Daoy (cell line): ENCODE results near the gene ARHGAP23. TPM values are rescaled to one million over a fixed set of nuclear protein-coding genes. Genes with fewer than 3 reads are reported as not detected.
"Not testable (repeated sequence)": the region's sequence is repeated elsewhere in the genome, so short reads cannot be mapped to it uniquely, and the experiment has no call there.

ENCODE experiments used
- DNase-seq: peaks from one replicate; pipeline ENCODE4 v3.0.0-alpha.2; 2015; ENCODE audit warnings: low read depth
- total RNA-seq: library from RNA; depleted of rRNA; stranded (reverse); fragments of >200 nt; shearing (Covaris generic); gene quantifications from 2 replicates; pipeline ENCODE4 v1.2.3, GENCODE V29; 2014

ARHGAP23 gene
- total RNA-seq, 1 experiment from 2014 or later: 7.1 TPM

DNA sequence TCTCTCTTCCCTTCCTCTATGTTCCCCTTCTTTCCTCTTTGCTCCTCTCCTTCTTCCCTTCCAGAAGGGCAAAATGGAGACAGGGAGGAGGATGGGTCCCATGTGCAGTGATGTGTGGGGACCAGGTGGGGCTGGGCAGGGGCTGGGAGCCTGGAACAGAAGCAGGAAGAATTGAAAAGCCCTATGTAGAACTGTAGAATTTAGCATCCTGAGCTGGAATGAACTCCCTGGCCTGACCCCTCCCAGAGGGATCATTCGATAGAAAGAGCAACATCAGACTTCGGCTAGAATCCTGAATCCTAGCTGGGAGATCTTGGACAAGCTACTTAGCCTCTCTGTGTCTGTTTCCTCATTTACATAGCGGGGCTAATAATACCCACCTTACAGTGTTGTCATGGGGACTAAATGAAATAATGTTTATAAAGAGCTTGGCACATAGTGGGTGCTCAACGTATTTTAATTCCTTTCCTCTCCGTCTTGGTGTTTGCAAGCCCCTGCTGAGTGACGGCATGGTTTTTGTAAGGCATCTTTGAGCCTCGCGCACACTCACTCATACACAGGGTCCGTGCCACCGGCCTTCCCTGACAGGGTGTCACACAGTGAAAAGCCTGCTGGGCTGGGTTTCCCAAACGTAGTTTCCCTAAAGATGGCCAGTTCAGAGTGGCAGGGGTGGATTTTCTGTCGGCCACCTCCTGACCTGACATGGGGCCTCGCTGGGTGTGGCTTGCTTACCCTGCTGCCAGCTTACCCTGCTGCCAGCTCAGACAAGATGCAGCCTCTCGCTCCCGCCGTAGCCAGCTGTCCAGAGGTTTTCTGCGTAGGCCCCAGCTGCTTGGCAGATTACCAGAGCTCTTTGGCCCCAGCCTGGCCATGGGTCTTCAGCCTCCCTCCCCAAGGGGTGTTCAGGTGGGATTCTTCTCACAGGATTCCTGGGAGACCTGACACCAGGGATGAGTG is 6.1 kb upstream of the ARHGAP23 start:
- DNase-seq: no peak

DNA sequence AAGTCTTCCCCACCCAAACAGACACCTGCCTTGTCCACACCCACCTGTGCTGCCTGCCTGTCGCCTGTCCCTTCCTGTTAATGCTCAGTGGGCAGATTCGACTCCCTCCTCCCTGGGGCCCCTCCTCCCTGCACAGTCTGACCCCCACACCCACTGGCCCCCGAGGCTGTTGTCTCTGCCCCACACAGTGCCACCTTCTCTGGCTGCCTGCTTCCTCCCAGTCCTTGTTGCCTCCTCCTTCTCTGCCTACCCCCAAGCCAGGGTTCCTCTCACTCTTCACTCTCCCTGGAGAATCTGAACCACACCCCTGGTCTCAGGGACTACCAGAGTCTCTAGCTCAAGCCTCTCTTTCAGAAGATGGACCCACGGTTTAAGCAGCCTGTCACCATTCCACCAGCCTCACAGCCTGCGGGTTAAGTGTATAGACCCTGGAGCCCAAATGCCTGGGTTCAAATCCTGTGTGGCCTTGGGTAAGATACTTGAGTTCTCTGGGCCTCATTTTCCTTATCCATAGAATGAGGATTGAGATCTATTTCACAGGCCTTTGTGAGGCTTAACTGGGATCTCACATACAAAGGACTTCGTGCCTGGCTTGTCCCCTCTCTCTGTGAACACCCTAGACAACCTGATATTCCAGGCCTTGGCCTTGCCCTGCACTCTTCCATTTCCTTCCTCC is 3.8 kb upstream of the ARHGAP23 start:
- no peak for DNase-seq

DNA sequence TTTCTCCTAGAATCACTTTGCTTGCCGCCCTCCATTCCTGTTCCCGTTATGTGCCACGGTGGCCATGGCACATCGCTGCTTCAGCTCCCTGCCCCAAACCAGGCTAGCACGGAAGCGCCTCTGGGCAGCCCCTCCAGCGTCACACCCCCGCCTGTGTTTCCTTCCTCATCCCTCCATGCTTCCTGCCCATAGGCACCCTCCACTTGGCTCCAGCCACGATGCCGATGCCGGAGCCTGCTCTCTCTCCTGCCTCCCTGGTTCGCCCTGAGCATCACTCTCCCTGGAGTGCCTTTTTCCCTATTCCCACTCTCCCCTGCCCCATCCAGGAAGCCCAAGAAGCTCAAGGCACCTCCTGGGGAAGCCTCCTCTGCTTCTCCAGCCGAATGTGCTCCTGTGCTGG is 3.2 kb upstream of the ARHGAP23 start:
- DNase-seq: no peak

DNA sequence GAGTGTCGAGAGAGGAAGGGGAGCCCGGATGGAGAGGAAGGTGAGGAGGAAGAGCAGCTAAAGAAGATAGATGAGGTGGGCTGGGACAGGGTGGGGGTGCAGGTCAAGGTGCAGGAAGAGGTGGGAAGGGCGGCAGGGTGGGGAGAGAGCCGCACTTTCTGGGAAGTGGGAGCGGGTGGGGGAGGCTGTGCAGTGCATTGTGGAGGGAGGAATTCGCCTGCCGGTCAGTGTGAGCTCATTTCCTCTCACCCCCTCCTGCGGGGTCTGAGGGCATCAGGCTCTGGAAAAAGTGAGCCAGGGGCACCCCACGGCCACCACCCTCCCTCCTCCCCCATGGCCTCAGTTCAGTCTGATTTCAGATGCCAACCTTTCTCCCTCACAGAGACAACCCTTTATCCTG is 2.5 kb upstream of the ARHGAP23 start:
- DNase-seq: peak; percentile 45

DNA sequence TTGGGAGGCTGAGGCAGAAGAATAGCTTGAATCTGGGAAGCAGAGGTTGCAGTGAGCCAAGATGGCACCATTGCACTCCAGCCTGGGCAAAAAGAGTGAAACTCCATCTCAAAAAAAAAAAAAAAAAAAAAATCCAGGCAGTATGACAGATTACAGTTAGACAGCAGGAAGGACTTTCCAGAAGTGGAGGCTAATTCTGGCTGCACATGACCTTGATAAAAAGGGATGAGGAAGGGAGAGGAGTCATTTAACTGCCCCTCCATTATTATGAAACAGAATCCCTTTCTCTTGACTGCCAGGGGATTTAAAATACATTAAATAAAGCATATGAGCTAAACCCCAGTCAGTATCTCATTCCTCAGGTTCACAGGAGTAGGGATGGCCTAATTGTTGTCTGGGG is 1.8 kb upstream of the ARHGAP23 start:
- no peak for DNase-seq

DNA sequence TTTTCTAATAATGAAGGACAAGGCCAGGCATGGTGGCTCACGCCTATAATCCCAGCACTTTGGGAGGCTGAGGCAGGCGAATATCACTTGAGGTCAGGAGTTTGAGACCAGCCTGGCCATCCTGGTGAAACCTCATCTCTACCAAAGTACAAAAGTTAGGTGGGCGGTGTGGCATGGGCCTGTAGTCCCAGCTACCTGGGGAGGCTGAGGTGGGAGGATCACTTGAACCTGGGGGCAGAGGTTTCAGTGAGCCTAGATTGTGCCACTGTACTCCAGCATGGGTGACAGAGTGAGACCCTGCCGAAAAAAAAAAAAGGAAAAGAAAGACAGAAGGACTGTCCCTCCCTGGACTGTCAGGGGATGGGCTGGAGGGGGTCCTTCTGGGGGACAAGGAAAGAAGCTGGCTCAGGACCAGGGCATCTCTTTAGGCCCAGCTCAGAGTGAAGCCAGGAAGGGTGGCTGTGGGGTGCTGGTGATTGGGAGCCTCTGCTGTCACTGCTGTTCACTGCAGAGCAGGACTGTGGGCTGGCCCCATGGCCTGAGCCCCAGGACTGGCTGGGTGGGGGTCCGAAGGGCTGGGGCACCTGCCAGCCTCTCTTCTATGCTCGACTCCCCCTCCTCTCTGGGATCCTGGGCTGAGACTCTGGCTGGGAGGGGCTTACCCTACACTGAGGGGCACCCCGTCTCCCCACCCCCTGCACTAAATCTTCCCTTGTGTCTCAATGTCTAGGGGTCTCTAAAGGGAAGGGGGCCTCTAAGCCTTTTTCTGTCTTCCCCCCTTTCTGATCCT is 909 bp upstream of the ARHGAP23 start:
- no peak for DNase-seq

DNA sequence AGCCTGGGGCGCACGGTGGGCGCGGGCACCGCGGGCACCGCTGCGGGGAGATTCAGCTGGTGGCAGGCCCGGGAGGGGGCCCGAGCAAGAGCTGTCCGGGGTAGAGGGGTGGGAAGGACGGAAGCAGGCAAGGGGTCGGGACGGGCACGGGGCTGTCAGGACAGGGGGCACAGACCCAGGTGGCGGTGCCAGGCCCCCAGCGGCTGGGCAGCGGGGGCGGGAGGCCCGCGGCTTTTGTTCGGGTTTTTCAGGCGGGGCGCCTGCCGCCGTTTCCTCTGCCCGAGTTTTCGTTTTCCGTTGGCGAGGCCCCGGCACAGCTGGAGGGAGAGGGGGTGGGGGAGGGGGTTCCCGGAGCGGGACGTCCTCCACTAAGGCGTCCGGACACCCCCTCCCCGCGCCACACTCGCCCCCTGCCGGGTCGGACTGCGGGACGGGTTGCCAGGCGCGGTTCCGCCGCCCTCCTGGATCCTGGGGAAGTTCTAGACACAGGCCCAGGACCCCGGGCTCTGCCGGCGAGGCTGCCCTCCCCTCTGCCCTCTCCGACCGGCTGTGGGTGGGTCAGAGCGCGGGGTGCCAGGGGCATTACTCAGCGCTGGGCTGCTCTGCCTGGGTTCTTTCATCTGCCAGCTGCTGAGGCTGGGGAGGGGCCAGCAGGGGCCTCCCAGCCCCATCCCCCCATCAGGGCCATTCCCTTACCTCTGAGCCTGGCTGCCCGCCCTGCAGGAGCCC is 543 bp downstream of the ARHGAP23 start:
- peak; percentile 45 for DNase-seq

DNA sequence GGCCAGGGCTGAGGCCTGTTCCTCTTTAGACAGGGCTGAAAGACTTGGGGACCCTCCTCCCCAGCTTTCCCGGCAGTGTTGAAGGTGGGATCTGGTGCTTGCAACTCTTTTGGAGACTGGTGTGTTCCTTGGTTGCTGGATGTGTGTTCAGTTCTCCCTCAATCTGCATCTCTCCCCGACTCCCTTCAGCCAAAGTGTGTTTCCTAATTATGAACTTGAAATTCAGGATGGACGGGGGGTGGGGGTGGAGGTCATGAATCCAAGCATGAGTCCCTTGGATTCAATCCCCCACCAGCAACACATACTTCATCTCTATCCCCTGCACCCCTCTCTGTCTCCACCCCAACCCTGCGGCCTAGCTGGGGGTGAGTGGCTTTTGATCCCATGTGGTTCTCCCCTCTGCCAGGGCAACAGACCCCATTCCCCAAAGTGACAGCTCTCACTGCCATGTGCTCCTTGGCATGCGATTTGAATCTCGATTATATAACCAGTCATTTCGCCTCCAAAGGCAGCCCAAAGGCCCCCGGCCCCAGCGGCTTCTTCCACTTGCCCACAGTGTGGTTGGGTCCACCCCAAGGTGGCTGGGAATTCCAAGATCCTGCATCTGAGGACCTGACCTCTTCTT is 1.3 kb downstream of the ARHGAP23 start:
- no peak for DNase-seq

DNA sequence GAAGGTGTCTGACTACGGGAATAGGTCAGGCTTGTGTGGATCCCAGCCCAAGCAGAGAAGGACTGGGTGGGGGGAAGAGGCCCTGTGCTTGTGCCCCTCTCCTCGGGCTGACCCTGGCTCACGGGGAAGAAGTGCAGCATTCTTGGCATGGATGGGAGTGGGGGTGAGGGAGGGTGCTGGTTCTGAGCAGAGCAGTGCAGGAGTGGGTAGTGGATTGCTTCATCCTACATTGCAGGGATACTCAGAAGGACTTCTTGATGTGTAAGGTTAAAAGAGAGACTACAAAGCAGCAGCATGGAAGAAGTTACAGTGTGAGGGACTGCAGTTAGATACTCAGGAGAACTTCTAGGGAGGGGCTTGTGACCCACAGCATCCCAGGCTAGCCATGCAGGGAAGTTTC is 2.1 kb downstream of the ARHGAP23 start:
- DNase-seq: no peak

DNA sequence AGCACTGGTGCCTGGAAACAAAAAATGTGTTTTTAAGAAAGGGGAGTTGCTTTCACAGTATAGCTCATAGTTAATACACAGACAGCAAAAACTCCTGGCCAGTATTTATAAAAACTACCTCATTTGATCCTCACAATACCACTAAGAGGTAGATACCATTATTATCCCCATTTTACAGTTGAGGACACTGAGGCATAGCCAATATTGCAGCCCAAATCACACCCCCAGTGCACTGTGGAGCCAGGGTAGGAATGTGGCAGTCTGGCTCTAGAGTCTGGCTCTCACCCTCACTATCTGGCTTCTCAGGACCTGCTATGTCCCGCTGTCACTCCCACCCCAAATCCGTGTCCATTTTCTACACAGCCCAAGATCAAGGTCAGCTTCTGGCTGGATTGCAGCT is 2.6 kb downstream of the ARHGAP23 start:
- no peak for DNase-seq

DNA sequence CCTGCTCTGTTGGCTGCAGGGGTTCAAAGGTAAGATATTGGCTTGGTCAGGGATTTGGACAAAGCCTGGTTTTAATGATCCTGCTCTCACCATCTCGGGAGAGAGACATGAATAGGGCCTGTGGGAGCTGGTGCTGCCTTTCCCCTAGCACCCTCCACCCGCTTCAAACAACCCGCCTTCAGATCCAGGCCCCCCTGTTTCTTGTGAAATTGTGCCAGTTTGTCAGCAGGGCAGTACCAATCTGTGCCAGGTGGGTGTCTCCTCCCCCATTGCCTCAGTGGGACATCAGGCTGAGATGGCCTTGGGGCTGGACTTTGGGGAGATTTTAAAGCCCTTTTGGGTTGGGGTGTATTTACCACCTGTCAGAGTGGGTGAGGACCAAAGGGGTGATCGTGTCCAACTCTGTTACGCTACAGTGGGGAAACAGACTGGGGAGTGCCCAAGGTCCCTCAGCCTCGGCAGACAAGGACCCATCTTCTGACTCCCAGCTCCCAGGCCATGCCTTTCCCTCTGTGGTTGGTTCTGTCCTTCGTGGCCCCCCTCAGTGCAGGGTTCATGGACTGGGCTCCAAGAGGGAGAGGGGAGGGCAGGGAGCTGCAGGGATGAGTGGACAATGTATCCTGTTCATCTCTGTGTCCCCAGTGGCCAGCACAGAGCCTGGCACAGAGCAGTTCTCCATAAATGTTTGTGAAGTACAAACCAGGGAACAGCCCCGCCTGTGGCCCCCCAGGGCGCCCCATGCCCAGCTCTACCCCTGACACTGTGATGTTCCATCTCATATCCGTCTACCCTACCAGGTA is 3.3 kb downstream of the ARHGAP23 start:
- no peak for DNase-seq

DNA sequence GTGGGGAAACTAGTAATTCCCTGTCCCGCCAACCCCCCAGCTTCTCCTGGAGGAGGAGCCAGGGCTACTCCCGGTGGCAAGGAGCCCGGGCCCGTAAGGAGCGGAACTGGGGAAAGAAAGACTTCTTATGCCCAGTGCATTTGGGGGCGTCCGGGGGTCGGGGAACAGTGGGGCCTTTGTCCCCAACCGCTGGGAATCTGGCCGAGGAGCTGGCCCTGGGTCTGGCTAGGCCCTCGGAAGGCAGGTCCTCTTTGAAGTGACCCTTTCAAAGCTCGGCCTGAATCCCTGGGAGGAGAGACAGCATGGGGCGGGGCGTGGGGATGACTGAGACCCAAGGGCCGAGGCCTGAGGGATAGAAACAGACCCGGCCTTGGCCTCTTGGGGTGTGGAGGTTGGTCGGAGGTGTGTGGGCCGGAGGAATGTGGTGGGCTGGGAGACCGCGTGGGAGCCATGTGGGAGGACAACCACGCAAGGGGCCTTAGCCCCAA is 6.0 kb downstream of the ARHGAP23 start:
- no peak for DNase-seq

DNA sequence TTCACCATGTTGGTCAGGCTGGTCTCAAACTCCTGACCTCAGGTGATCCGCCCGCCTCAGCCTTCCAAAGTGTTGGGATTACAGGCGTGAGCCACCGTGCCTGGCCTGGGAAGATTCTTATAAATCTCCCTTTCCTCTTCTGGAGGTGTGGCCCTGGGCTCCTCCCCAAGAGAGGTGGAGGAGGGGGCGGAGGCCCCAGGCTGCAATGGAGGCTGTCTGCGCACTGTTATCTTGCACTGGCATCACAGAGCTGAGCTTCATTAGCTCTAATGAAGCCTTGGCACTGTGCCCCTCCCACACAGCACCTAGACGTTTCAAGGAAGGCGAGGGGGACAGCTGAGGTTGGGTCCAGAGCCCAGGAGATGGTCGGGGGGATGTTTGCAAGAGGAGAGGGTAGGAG is 7.5 kb downstream of the ARHGAP23 start:
- DNase-seq: no peak

DNA sequence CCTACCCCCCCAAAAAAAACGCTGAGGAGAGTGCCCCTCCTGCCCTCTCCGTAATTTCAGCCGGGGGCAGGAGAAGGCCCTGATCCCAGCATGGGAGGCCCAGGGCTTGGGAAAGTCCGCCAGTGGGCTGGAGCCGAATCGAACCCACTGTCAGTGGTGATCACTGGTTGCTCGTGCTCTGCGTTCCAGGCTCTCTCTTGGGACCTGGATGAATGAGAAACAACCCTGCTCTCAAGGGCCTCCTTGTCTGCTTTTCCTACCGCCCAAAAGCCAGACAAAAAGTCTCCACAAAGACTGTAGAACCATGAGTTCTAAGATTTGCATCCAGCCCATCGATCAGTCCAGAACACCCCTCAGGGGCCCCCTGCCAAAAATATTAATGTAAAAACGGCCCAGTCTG is 8.1 kb downstream of the ARHGAP23 start:
- no peak for DNase-seq

DNA sequence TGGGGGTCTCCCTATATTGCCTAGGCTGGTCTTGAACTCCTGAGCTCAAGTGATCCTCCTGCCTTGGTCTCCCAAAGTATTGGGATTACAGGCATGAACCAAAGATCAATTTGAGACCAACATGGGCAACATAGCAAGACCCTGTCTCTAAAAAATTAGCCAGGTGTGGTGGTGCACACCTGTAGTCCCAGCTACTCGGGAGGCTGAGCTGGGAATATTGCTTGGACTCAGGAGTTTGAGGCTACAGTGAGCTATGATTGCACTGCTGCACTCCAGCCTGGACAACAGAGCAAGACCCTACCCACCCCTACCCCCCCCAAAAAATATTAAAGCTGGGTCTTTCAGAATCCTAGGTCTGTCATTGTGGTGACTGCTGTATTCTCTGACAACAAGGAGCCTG is 9.0 kb downstream of the ARHGAP23 start:
- not testable (repeated sequence) for DNase-seq

DNA sequence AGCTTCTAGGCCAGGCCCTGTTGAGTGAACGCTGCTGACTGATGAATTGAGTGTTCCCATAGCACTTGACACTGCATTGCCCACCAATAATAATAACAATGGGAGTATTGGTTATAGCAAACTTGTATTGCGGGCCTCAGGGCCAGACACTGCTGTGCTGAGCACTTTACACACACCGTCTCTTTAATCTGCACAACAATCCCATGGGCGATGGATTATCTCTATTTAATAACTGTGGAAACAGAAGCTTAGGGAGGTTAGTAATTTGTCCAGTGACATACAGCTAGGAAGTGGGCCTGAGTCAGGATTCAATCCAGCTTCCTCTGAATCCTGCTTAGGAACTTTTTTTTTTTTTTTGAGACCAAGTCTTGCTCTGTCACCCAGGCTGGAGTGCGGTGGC is 11.2 kb downstream of the ARHGAP23 start:
- no peak for DNase-seq

DNA sequence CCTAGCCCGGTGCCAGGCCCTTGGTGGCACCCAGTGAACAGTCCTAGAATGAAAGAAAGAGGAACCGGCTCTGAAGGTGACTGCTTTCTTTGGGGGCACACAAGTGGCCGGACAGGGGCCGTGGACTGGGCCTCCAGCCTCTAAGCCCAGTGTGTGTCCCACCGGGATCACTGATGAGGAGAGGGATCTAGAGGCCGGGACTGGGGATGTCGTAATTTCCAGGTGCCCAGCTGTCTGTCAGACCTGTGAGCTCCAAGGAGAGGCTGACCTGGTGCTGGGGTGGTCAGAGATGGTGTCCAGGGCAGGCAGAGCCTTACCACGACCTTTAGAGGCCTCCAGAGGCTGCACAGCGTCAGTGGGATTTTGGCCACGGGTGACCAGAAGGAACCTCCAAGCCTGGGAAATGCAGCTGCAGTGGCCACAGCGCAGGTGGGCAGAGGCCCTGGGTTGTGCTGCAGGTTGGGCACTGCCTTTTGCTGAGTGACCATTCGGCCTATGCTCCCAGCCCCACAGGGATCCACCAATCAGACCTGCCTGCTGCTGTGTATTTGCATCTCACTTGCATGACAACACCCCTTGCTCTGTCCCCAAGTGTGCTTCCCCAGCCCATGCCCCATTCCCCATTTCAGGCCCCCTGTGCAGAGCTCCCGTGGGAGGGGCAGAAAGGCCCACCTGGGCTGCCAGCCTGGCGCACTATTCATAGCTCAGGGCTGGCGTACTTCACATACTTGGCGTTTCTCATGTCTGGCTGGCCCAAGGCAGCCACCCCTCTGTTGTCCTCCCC is 12.5 kb downstream of the ARHGAP23 start:
- no peak for DNase-seq

DNA sequence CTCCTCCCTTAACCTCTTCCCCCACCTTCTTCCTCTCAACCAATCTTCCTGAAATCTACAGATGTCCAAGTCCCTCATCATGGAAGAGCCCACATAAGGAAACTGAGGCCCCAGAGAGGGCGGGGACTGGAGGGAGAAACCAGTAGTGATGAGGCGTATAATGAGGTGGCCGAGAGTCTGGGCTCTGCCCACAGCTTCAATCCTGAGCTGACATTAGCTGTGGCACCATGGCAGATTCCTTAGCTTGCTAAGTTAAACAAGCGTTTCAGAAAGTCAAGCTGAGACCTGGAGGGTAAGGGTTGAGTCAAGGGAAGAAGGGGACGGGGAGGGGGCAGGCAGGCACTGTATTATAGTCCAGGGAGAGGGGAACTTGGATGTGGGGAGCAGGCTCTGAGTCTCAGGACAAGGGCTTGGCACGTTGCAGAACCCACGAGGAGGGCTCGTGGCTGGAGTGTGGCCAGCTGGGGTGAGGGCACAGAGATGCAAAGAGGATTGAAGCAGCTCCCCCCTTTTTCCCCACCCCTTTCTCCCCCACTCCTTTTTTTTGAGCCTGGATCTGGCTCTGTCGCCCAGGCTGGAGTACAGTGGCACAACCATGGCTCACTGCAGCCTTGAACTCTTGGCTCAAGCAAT is 13.3 kb downstream of the ARHGAP23 start:
- no peak for DNase-seq

DNA sequence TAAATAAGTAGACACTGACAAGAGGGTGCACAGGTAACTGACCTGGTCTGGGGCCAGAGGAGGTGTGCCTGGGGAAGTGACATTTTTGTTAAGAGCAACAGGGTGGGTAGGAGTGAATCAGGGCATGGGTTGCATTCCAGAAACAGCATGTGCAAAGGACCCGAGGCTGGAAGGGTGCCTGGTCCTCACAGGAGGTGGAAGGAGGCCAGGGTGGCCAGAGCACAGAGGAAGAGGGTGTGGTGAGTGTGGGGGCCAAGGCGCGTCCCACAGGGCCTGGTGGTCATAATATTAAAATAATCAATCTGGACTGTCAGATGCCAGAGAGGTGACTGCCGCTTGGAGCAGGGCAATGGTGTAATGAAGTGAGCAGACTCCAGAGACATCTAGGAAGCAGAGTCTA is 14.3 kb downstream of the ARHGAP23 start:
- DNase-seq: no peak
